HEK293 (cell line): Measurements from ENCODE around the gene TLR8.
A peak's percentile ranks its signal among the peaks of the same experiment; 100 is the strongest.

ENCODE experiments used
- CTCF ChIA-PET: fragments of 350-600 bp; formaldehyde crosslinking; extraction: SDS; loops from one replicate; lab custom pipeline; 2021; ENCODE audit warnings: antibody characterized with exemption; lab: Yijun Ruan, JAX
- POLR2A ChIA-PET: fragments of 300-600 bp; formaldehyde crosslinking; extraction: SDS; loops from one replicate; lab custom pipeline; 2020; ENCODE audit warnings: antibody characterized with exemption, inconsistent platforms; lab: Yijun Ruan, JAX
- H3K27ac ChIP-seq: fragments of 200-500 bp; sonication (Bioruptor generic); 2 replicates; pipeline ENCODE4 v1.5.1; 2014; ENCODE audit warnings: low read depth, low read length, control low read depth, inconsistent platforms; ENCODE audit errors: extremely low read depth
- H3K36me3 ChIP-seq, 2 experiments: fragments of 200-500 bp in 1 of 2; sonication (Bioruptor generic) in 1 of 2; 1 replicate in 1 of 2; 2 replicates in 1 of 2; pipeline ENCODE4 v1.5.1; 2014 to 2017; ENCODE audit warnings: inconsistent platforms in 2 of 2, low read length in 2 of 2; ENCODE audit not compliant: control insufficient read depth in 2 of 2, insufficient read depth in 1 of 2
- H3K4me1 ChIP-seq: fragments of 200-500 bp; sonication (Bioruptor generic); 2 replicates; pipeline ENCODE4 v1.5.1; 2014; ENCODE audit warnings: mild to moderate bottlenecking, low read length, inconsistent platforms; ENCODE audit not compliant: control insufficient read depth, insufficient read depth
- H3K4me3 ChIP-seq: 2 replicates; pipeline ENCODE4 v1.5.1; 2011; ENCODE audit warnings: low read depth, mild to moderate bottlenecking, control low read depth, low read length, moderate library complexity
- H3K9me3 ChIP-seq: fragments of 200-500 bp; sonication (Bioruptor generic); 2 replicates; pipeline ENCODE4 v1.5.1; 2014; ENCODE audit warnings: low read depth, low read length, inconsistent platforms; ENCODE audit not compliant: control insufficient read depth, insufficient read depth
- HOXC10 ChIP-seq: sonication (generic); formaldehyde crosslinking; IDR thresholded peaks from 2 replicates; pipeline ENCODE4 v1.8.1; 2023; ENCODE audit warnings: mild to moderate bottlenecking, missing genetic modification reagents
- KLF7 ChIP-seq: fragments of 450-650 bp; formaldehyde crosslinking; IDR thresholded peaks from 2 replicates; pipeline ENCODE4 v1.5.1; 2016; ENCODE audit warnings: missing biosample characterization, missing genetic modification characterization, borderline replicate concordance
- PATZ1 ChIP-seq: fragments of 450-650 bp; formaldehyde crosslinking; IDR thresholded peaks from 2 replicates; pipeline ENCODE4 v1.5.1; 2016; ENCODE audit warnings: missing biosample characterization, missing genetic modification characterization
- ZNF157 ChIP-seq: fragments of 450-650 bp; formaldehyde crosslinking; IDR thresholded peaks from 2 replicates; pipeline ENCODE4 v1.5.1; 2016; ENCODE audit warnings: missing biosample characterization, missing genetic modification characterization
- ZNF302 ChIP-seq: fragments of 450-650 bp; formaldehyde crosslinking; IDR thresholded peaks from 2 replicates; pipeline ENCODE4 v1.5.1; 2016; ENCODE audit warnings: missing biosample characterization, missing genetic modification characterization, low read depth
- ZNF596 ChIP-seq: fragments of 450-650 bp; IDR thresholded peaks from 2 replicates; pipeline ENCODE4 v1.5.0; 2018; ENCODE audit warnings: missing biosample characterization, mild to moderate bottlenecking, missing genetic modification characterization, moderate library complexity
- ZNF660 ChIP-seq: fragments of 450-650 bp; IDR thresholded peaks from 2 replicates; pipeline ENCODE4 v1.5.1; 2018; ENCODE audit warnings: missing biosample characterization, mild to moderate bottlenecking, missing genetic modification characterization
- ZNF677 ChIP-seq: fragments of 450-650 bp; IDR thresholded peaks from 2 replicates; pipeline ENCODE4 v1.5.0; 2018; ENCODE audit warnings: missing biosample characterization, mild to moderate bottlenecking, missing genetic modification characterization, moderate library complexity

TLR8 gene

GRCh38 chrX:12970691-12971202, 64.3 kb downstream of the TLR8 start:
- no peak overlapping the region; the same call in 1 of the 2 replicates for H3K27ac ChIP-seq
- CTCF ChIA-PET, result interaction anchor here (0.7 to 6.3 kb wide), 9 partner anchors 21 to 518 kb away, joined by 3 to 42 read pairs (median 3); no protein-coding TSS in a partner anchor
- H3K36me3 ChIP-seq, result no peaks in the 10 kb centered on the region
- no peaks in the 10 kb centered on the region for H3K4me1 ChIP-seq
- no peaks in the 10 kb centered on the region for H3K9me3 ChIP-seq
- TF ChIP-seq HOXC10 (0 out of 2 replicates have a peak, but pooled peaks have one; percentile 60), ZNF677 (tag by site-specific recombination) (no peak), ZNF302 (tag by site-specific recombination) (no peak)
- no peak overlapping the region for H3K4me3 ChIP-seq
- POLR2A ChIA-PET, result interaction anchor here (1.1 kb wide), 1 partner anchor 15 kb away, joined by 3 read pairs; no protein-coding TSS in a partner anchor

- H3K27ac ChIP-seq, result no peak overlapping the region
- POLR2A ChIA-PET, result interaction anchor here (0.6 to 1.1 kb wide), 3 partner anchors 16 to 447 kb away, joined by 3 read pairs; no protein-coding TSS in a partner anchor
- H3K9me3 ChIP-seq, result no peaks in the 10 kb centered on the region
- no peak for TF ChIP-seq ZNF157
- TF ChIP-seq ZNF596, result no peak
- TF ChIP-seq PATZ1, result no peak
- no peak for TF ChIP-seq KLF7 (tag by site-specific recombination)
- CTCF ChIA-PET, result interaction anchor here (0.6 to 6.3 kb wide), 7 partner anchors 21 to 625 kb away, joined by 3 to 42 read pairs (median 4); no protein-coding TSS in a partner anchor
- H3K4me1 ChIP-seq, result no peaks in the 10 kb centered on the region
- H3K4me3 ChIP-seq, result no peak overlapping the region
- no peaks in the 10 kb centered on the region for H3K36me3 ChIP-seq
Measured at GRCh38 chrX:12971282-12972003, 65.0 kb downstream of the TLR8 start.

GRCh38 chrX:12972243-12972642, 65.8 kb downstream of the TLR8 start:
- CTCF ChIA-PET, result interaction anchor here (0.6 to 6.3 kb wide), 6 partner anchors 22 to 625 kb away, joined by 3 to 42 read pairs (median 10); no protein-coding TSS in a partner anchor
- no peak overlapping the region for H3K27ac ChIP-seq

More at GRCh38 chrX:12972243-12972642, 65.8 kb downstream of the TLR8 start:
- Histone ChIP-seq H3K4me3 (no peak overlapping the region), H3K9me3 (no peaks in the 10 kb centered on the region), H3K36me3 (peaks cover 0 to 2% of the 10 kb centered on the region in 2 experiments; a peak in 1 of 3 replicates), H3K4me1 (no peaks in the 10 kb centered on the region)
- POLR2A ChIA-PET, result interaction anchor here (0.7 kb wide), 1 partner anchor 446 kb away, joined by 3 read pairs; no protein-coding TSS in a partner anchor
- no peak for TF ChIP-seq ZNF660
